ENCODE measurements around the gene RAD51AP1. TPM values are rescaled to one million over a fixed set of nuclear protein-coding genes. Genes with fewer than 3 reads are reported as not detected.
A peak's percentile ranks its signal among the peaks of the same experiment; 100 is the strongest.

Gene RAD51AP1
- total RNA-seq, 1 donor from 2014 or later = 3.7 TPM

DNA sequence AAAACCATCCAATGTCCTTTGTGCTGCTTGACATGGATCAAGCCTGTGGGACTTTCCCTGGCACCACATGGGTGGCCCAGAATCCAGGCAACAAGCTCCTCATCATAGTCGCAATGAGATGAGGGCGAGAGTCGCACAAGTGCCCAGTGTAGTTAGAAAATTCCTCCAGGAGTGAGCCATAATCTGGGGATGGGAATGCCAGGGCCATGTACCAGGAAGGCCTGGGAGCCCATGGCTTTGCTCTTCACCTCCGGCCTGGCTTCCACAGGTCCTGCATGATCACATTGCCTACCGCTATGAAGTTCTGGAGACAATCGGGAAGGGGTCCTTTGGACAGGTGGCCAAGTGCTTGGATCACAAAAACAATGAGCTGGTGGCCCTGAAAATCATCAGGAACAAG lies 57.2 kb downstream of the RAD51AP1 start:
- Histone ChIP-seq H3K4me1 (no peaks in the 10 kb centered on the region), H3K4me3 (no peak overlapping the region), H3K27me3 (ENCODE audit: low read depth) (no peaks in the 10 kb centered on the region), H3K9me3 (no peaks in the 10 kb centered on the region), H3K36me3 (no peaks in the 10 kb centered on the region), H3K27ac (no peak overlapping the region)
- DNase-seq (no peak), ATAC-seq (no peak)
- intact Hi-C loops (cut with DNase I) = no loop called here
- TF ChIP-seq, protein P1, sequence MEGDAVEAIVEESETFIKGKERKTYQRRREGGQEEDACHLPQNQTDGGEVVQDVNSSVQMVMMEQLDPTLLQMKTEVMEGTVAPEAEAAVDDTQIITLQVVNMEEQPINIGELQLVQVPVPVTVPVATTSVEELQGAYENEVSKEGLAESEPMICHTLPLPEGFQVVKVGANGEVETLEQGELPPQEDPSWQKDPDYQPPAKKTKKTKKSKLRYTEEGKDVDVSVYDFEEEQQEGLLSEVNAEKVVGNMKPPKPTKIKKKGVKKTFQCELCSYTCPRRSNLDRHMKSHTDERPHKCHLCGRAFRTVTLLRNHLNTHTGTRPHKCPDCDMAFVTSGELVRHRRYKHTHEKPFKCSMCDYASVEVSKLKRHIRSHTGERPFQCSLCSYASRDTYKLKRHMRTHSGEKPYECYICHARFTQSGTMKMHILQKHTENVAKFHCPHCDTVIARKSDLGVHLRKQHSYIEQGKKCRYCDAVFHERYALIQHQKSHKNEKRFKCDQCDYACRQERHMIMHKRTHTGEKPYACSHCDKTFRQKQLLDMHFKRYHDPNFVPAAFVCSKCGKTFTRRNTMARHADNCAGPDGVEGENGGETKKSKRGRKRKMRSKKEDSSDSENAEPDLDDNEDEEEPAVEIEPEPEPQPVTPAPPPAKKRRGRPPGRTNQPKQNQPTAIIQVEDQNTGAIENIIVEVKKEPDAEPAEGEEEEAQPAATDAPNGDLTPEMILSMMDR (IDR thresholded peaks at IDR 0.05) = no peak

DNA sequence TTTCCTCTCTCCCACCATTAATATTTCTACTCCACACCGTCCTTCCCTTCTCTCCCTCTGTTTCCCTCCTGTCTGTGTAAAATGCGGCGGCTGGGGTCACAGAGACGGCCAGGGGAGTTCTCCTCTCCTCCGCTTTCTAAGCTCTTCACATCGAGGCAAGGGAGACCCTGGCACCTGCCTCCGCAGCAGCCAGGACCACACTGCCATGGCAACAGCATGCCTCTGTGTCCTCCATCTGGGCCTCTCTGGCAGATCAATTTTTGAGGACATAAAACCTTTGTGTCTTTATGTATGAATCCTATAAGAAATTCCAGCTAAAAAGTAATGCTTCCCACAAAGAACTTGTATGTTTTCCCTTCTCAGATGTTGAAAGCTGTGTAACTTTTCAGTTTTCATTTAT lies 64.7 kb downstream of the RAD51AP1 start:
- H3K4me3 ChIP-seq = no peak overlapping the region
- H3K27me3 ChIP-seq (ENCODE audit: low read depth) = no peaks in the 10 kb centered on the region
- peaks cover 10% of the 10 kb centered on the region for H3K4me1 ChIP-seq
- TF ChIP-seq, protein P1 (IDR thresholded peaks at IDR 0.05) = no peak
- H3K36me3 ChIP-seq = peaks cover 15% of the 10 kb centered on the region
- ATAC-seq = no peak
- intact Hi-C loops (cut with DNase I) = no loop called here
- no peaks in the 10 kb centered on the region for H3K9me3 ChIP-seq
- DNase-seq = no peak
- no peak overlapping the region for H3K27ac ChIP-seq

DNA sequence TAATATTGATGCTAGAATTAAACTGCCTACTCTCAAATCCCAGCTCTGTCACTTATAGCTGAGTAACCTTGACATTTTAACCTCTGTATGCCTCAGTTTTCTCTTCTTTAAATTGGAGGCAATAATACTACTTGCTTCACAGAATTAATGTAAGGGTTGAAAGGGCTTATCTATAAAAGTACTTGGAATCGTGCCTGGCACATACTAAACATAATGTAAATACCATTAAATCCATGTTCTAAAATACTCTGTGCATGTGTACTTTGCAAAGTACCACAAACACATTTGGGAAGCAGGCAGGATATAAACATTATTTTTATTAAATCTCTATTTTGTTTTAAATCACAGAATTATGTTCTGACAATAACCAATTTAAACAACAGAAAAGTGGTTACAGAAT lies 65.3 kb downstream of the RAD51AP1 start:
- H3K27ac ChIP-seq = no peak overlapping the region
- H3K4me3 ChIP-seq = no peak overlapping the region
- no peaks in the 10 kb centered on the region for H3K27me3 ChIP-seq (ENCODE audit: low read depth)
- ATAC-seq = no peak
- H3K36me3 ChIP-seq = peaks cover 15% of the 10 kb centered on the region
- intact Hi-C loops (cut with DNase I) = no loop called here
- no peak for DNase-seq
- TF ChIP-seq, protein P1 (IDR thresholded peaks at IDR 0.05) = no peak
- H3K4me1 ChIP-seq = peaks cover 10% of the 10 kb centered on the region
- H3K9me3 ChIP-seq = no peaks in the 10 kb centered on the region

DNA sequence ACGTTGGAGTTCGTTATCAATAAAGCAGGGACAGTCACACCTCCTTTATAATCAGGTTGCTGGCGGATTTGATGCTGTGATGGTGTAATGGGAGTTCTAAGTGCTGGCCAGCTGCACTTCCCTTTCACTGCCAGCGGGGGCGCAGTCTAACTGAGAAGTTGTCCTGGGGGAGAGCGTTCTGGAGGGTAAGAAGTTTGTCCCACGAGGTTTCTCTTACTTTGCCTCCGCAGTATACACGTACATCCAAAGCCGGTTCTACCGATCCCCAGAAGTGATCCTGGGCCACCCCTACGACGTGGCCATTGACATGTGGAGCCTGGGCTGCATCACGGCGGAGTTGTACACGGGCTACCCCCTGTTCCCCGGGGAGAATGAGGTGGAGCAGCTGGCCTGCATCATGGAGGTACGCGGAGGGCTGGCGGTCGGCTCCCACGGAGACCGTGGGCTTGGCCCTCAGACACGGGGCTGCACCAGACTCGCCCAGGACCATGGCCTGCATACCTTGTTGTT lies 66.0 kb downstream of the RAD51AP1 start:
- TF ChIP-seq, protein P1 (IDR thresholded peaks at IDR 0.05) = peak; percentile 98
- ATAC-seq = peak; percentile 98
- intact Hi-C loops (cut with DNase I) = no loop called here
- Histone ChIP-seq H3K4me3 (peak overlapping the region; percentile 84), H3K27ac (peak overlapping the region; percentile 79), H3K9me3 (no peaks in the 10 kb centered on the region), H3K4me1 (peaks cover 10% of the 10 kb centered on the region), H3K27me3 (ENCODE audit: low read depth) (no peaks in the 10 kb centered on the region), H3K36me3 (peaks cover 15% of the 10 kb centered on the region)
- peak; percentile 79 for DNase-seq

DNA sequence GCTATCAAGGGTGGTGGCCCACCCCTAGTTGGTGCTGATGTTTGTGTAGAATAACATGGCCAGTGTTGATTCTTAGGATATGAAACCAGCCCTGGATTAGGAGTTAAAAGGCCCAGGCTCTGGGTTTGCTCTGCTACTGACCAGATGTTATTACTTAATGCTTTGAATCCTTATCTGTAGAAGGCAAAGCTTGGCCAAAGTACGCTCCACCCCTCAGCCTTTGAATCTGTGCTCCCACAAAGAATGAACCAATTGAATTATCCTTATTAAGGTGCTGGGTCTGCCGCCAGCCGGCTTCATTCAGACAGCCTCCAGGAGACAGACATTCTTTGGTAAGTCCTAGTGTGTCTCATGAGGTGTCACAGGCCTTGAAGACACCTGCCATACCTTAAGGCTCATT lies 68.4 kb downstream of the RAD51AP1 start:
- Histone ChIP-seq H3K36me3 (peaks cover 36% of the 10 kb centered on the region), H3K4me1 (peaks cover 10% of the 10 kb centered on the region), H3K27me3 (ENCODE audit: low read depth) (no peaks in the 10 kb centered on the region), H3K9me3 (no peaks in the 10 kb centered on the region), H3K27ac (no peak overlapping the region), H3K4me3 (no peak overlapping the region)
- TF ChIP-seq, protein P1 (IDR thresholded peaks at IDR 0.05) = no peak
- no peak for DNase-seq
- intact Hi-C loops (cut with DNase I) = no loop called here
- ATAC-seq = no peak

DNA sequence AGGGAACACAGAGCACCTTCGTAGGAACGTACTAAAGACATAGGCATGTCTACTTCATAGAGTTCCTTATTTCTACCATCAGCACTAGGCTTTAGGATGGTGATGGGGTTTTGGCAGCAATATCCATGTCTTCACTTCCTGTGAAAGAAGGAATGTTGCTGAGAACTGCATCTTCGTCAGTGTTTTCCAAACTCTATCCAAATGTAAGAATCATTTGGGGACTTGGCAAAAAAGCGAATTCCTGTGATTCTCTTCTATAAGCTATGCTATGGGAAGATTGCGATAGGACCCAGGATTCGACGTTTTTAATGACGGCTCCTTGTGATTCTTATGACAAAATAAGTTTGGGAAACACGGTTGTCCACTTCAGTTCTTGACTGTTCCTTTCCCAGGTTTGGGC lies 70.4 kb downstream of the RAD51AP1 start:
- Histone ChIP-seq H3K27ac (no peak overlapping the region), H3K4me3 (no peak overlapping the region), H3K27me3 (ENCODE audit: low read depth) (no peaks in the 10 kb centered on the region), H3K4me1 (peaks cover 10% of the 10 kb centered on the region), H3K36me3 (peaks cover 54% of the 10 kb centered on the region), H3K9me3 (no peaks in the 10 kb centered on the region)
- intact Hi-C loops (cut with DNase I) = no loop called here
- TF ChIP-seq, protein P1 (IDR thresholded peaks at IDR 0.05) = no peak
- no peak for DNase-seq
- ATAC-seq = no peak
